GM19467 (cell line): ENCODE results near the gene PARD3.
"Not testable (repeated sequence)": the region's sequence is repeated elsewhere in the genome, so short reads cannot be mapped to it uniquely, and the experiment has no call there.

ENCODE experiments used
- ATAC-seq: cut with Tn5 transposase; IDR thresholded peaks from one replicate; pipeline ENCODE4 v1.9.1; 2021; ENCODE audit warnings: mild to moderate bottlenecking, moderate library complexity; ENCODE audit not compliant: unreplicated experiment

The PARD3 gene

GRCh38 chr10:34076443-34076842 is 738.7 kb downstream of the PARD3 start:
- no peak for ATAC-seq

DNA sequence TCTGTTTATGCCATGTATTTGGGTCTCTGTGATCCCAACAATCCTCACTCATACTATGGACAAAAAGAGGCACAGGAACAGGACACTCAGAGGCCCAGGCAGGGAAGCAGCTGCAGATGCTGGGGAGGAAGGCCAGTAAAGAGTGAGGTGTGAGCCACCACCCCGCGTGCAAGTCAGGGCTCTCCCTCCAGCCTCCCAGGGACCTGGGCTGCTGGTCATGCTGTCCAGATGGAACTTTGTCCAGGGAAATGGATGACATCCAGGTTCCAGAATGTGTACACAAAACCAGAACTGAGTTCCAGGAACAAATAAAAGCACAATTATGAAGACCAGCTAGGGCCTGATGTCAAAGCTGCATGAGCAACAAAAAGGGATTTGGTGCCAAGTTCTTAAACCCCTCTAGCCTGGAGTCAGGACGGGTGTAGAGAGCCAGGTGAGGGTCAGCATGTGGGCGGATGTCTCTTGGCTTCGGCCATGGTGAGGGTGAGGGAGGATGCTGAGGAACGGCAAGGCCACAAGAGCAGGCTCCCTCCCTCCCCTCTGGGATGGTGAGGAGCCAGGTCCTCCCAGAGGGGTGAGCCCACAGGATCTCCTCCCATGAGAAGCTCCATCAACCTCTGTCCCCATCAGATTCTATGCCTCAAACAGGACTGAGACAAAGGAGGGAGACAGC is 739.7 kb downstream of the PARD3 start:
- ATAC-seq, result no peak

DNA sequence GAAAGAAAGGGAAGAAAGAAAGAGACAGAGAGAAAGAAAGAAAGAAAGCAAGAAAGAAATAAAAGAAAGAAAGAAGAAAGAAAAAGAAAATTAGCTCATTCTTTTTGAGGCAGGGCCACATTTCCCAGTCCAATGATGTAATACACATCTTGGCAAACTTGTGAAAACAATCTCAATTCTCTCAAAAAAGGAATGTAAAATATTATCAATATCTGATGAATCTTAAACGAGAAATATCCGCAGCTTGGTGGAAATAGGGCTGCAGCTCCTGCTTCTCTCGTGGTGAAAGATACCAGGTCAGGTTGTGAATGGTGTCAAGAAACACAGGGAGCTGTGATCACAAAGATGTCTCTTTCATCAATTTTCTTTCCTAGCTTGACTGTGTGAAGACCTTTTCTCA is 741.0 kb downstream of the PARD3 start:
- no peak for ATAC-seq

GRCh38 chr10:34067741-34068140 is 747.4 kb downstream of the PARD3 start:
- ATAC-seq, result not testable (repeated sequence)

GRCh38 chr10:34063592-34063991 is 751.5 kb downstream of the PARD3 start:
- ATAC-seq, result no peak

GRCh38 chr10:34061841-34062240 is 753.3 kb downstream of the PARD3 start:
- no peak for ATAC-seq
